HG02885 (cell line): ENCODE data around the gene MUC20.
"Not testable (repeated sequence)": the region's sequence is repeated elsewhere in the genome, so short reads cannot be mapped to it uniquely, and the experiment has no call there.

Experiments
- ATAC-seq: cut with Tn5 transposase; IDR thresholded peaks from one replicate; pipeline ENCODE4 v1.9.1; 2021; ENCODE audit warnings: mild to moderate bottlenecking; ENCODE audit not compliant: unreplicated experiment, poor library complexity

MUC20 gene

DNA sequence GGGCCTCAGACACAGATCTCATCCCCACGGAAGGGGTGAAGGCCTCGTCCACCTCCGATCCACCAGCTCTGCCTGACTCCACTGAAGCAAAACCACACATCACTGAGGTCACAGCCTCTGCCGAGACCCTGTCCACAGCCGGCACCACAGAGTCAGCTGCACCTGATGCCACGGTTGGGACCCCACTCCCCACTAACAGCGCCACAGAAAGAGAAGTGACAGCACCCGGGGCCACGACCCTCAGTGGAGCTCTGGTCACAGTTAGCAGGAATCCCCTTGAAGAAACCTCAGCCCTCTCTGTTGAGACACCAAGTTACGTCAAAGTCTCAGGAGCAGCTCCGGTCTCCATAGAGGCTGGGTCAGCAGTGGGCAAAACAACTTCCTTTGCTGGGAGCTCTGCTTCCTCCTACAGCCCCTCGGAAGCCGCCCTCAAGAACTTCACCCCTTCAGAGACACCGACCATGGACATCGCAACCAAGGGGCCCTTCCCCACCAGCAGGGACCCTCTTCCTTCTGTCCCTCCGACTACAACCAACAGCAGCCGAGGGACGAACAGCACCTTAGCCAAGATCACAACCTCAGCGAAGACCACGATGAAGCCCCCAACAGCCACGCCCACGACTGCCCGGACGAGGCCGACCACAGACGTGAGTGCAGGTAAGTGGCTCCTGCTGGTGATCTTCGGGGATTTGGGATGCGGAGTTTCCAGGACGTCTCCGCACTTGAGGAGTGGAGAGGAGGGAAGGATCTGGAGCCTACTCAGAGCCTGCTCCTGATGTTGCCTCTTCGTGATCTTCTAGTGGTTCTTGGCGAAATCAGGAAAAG lies 5.3 kb downstream of the MUC20 start:
- ATAC-seq: not testable (repeated sequence)

DNA sequence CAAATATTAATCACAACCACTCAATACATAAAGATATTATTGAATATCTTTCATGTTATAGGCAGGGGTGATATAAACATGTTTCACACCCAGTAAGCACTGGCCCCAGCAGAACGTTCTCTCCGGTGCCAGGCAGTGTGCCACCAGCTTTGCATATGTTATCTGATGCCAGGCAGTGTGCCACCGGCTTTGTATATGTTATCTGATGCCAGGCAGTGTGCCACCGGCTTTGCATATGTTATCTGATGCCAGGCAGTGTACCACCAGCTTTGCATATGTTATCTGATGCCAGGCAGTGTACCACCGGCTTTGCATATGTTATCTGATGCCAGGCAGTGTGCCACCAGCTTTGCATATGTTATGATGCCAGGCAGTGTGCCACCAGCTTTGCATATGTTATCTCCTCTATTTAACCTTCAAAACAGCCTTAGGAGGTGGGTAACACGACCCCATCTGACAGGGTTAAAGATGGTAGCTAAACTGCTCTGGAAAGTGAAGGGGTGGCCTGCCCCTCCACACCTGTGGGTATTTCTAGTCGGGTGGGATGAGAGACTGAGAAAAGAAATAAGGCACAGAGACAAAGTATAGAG lies 6.9 kb downstream of the MUC20 start:
- ATAC-seq: no peak

DNA sequence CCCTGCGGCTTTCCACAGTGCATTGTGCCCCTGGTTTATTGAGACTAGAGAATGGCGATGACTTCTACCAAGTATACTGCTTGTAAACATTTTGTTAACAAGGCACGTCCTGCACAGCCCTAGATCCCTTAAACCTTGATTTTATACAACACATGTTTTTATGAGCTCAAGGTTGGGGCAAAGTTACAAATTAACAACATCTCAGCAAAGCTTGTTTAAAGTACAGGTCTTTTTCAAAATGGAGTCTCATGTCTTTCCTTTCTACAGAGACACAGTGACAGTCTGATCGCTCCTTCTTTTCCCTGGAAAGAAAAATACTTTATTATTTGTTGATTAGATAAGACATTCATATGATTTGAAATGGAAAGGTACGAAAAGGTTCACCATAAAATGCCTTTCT lies 8.0 kb downstream of the MUC20 start:
- not testable (repeated sequence) for ATAC-seq

DNA sequence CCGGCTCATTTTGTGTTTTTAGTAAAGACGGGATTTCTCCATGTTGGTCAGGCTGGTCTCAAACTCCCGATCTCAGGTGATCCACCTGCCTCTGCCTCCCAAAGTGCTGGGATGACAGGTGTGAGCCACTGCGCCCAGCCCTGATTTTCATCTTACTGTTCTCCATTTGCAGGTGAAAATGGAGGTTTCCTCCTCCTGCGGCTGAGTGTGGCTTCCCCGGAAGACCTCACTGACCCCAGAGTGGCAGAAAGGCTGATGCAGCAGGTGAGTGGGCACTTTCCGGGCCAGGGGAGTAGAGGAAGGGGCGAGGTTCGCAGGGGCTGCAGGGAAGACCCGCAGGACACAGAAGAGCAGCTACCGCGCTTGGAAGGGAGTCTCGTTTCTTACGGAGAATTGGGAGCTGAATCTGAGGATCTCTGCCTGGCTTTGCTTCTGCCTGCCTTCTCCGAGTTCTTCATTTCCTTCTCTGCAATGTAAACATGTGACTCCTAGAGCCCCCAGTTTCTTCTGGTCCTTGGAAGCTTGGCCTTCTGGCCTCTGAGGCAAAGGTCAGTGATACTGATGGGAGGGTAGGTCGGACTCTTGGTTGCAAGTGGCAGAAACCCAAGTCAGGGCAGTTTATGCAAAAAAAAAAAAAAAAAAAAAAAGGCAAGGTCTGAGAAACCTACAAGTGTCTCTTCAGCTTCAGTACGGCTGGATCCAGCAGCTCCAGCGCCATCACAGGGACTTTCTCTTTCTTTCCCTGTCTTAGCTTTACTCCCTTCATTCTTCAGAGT lies 8.9 kb downstream of the MUC20 start:
- ATAC-seq: no peak

DNA sequence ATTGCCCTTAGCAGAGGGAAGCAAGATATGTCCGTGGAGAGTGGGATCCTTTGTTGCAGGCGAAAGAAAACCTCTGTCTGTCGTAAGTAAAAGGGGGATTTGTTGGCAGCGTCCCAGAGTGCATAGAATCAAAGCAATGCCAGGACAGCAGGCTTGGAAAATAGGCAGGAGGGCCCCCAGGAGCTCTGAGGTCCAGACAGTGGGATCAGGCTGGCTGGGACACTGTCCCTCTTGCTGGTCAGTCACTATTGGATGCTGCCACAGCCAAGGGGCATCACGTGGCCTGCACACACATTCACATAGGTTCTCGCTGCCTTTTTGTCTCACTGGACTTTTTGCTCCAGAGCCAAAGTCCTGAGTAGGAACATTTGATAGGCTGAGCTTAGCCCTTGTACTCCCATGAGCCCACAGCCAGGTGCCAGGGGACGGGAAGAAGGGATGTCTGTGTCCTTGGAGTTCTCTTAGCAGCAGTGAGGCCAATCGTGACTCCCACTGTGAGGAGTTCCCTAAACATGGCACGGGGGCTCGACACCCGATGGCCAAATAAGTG lies 10.7 kb downstream of the MUC20 start:
- no peak for ATAC-seq

DNA sequence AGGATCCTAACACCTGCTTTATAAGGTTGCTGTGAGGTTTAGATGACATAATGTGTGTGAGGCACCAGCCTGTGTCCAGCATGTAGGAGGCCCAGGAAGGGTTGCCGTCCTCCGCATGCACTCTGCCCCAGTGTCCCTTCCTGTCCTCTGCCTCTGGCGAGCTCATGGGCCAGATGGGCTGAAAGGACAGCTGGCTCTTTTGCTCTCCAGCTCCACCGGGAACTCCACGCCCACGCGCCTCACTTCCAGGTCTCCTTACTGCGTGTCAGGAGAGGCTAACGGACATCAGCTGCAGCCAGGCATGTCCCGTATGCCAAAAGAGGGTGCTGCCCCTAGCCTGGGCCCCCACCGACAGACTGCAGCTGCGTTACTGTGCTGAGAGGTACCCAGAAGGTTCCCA lies 12.2 kb downstream of the MUC20 start:
- no peak for ATAC-seq

DNA sequence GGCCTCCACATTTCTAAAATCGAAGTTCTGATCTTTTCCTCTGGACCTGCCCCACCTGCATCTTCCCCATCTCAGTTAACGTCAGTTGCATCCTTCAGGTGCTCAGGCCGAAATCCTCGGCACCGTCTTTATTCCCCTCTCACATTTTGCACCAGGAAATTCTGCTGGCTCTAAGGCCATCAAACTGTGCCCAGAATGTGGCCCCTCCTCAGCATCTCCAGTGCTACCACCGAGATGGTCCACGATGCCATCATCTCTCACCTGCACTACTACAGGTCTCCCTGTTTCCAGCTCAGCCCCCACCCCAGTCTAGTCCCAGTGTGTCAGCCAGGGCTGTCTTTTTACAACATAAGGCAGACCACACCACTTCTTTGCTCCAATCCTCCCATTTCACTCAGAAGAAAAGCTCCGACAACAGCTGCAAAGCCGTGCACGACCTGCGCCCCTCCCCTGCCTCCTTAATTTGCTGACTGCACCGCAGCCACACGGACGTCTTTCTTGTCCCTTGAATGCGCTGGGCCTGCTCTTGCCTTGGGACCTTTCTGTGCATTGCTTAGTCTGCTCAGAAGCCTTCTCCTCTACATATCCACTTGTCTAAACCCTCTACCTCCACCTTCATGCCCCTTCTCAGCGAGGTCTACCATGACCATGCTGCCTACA lies 14.4 kb downstream of the MUC20 start:
- no peak for ATAC-seq

DNA sequence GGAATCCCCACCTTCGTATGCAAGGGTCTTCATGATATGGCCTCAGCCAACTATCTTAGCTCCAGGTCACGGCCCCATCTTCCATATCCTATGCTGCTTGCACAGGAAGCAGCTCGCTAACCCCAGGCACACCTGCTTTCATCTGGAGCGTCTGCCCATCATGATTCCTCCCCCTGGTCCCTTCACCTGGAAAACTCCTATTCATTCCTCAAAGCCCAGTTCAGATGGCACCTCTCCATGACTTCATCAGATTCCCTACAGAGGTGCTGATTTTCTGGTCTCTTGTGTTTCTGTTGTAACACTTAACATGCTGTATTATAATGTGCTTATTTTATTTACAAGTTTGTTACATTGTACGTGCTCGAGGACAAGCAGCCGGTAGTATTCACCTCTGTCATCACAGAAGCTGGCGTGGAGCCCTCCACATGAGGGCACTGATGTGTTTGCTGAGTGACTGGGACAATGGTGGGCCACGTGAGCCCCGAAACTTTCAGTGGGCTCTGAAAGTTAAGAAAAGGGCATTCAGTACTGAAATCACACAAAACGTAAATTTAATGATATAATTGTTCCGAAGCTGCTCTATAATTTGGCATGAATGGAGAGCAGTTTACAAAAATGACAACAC lies 16.2 kb downstream of the MUC20 start:
- ATAC-seq: no peak

DNA sequence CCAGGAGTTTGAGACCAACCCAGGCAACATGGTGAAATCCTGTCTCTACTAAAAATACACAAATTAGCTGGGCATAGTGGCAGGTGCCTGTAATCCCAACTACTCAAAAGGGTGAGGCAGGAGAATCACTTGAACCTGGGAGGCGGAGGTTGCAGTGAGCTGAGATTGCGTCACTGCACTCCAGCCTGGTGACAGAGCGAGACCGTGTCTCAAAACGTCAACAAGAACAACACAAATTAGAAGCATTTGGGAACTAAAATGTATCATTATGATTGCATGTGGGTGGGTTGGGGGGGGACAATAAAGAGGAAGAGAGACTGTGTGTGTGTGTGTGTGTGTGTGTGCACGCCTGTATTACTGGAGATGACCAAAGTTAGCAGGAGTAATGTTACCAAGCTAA lies 17.0 kb downstream of the MUC20 start:
- not testable (repeated sequence) for ATAC-seq

DNA sequence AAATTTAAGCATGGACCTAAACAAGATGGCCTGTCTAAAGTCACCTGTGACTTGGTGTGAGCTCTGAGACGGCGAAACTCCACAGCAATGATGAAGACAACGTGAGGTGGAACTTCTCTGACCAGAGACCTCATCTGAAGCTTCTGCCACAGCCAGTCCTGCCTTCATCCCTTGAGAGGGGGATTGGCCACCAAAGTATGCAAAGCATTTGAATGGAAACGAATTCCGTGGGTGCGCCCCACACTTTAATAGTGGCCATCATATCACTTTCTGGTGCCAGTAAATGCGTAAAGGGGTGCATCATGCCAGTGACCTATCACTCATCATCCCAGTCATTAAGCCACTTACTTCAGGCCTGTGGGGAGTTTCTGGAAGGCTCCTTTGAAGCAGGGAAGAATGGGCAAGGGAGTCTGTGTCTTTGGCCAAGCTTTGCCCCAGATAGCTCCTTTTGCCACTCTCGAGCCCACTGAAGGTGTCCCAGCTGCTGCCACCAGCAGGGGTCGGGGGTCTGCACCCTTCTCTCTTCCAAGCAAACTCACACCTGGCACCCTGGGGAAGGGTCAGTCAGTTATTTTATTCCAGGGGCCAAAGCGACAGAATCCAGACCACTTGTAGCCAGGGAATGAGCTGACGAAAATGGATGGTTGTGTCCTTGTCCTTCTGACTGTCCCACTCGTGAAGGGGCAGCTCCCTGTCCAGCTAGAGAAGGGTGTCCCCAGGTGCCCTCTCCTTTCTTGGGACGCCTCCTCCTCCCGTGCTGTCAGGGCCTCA lies 17.7 kb downstream of the MUC20 start:
- no peak for ATAC-seq

DNA sequence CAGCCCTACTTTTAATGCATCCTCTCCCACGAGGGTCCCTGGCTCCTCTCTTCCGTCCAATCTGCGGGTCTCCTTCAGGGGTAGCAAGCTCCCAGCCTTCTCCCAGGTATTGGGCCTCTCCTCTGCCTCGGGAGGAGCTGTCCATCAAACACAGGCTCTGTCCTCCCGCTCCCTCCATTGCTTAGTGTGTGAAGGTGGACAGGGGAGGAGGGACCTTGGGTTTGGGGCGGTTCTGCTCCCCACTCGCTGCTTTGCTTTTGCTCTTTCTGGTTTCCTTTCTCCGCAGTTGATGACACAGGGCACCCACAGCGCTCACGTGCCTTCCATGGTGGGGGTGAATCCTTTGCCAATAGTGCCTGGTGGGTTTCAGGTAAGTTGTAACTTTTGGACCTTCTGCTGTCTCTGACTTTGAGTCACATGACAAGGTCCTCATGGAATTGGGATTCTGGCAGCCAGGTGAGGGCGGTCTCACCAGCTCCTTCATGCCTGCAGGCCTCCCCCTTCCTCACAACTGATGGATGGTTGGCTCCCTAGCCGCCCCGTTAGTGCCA lies 18.9 kb downstream of the MUC20 start:
- ATAC-seq: no peak

DNA sequence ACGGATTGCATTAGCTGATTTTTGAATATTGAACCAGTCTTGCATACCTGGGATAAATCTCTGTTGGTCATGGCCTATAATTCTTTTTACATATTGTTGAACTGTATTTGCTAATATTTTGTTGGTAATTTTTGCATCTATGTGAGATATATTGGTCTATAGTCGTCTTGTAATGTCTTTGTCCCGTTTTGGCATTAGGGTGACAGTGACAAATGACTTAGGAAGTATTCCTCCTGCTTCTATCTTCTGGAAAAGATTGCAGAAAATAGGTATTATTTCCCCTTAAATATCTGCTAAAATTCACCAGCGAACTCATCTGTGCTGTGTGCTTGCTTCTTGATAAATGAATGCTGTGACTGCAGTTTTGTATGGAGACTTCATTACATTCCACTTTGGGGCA lies 23.7 kb downstream of the MUC20 start:
- no peak for ATAC-seq

DNA sequence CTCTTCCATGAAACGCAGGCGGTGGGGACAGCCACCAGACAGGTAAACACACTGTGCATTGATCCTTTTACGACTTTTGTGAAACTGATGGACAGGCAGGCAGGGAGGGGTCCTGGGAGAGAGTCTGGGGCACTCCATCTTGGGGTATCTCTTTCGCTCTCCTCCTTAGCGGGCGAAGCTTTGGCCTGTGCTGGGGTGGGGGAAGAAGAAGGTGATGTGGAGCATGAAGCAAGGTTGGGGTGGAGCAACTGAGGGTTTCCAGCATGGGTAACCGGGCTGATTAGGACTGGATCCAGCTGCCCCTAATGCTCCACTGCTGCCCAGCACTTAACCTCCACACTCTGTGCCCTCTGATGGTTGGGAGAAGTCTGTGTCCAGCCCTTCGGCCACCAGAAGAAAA lies 25.6 kb downstream of the MUC20 start:
- no peak for ATAC-seq

DNA sequence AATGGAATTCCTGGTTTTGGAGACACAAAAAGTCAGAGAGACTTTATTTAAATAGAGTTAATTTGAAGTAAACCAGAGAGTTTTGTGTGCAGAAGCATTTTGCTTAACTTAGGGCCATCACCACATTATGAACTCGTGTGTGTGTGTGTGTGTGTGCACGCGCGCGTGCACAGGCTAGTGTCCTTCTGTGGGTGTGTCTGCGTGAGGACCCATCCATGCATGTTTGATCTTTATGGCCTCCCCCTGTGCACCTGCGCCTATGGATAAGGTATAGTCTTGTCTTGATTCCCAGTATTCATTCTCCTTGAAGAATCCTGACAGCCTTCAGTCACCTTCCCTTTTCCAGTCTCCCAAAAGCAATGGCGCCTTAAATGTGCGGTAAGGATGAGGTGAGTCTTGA lies 26.0 kb downstream of the MUC20 start:
- no peak for ATAC-seq

DNA sequence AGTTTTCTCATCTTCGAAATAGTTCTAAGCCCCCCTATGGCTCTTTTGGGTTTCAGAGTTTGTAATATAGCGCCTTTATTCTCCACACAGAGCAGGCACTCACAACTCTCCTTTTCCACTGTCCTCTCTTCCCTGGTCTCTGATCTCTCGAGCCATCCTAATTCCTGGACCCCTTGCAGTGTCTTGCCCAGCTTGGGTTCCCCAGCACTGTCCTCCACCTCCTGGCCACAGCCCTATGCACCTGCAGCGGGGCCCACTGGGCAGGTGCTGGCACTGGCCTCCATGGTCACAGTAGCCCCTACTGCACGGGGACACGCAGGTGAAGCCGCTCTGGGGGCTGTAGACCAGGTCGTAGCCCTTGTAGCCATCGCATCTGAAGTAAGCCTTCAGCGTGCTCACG lies 27.9 kb downstream of the MUC20 start:
- no peak for ATAC-seq

DNA sequence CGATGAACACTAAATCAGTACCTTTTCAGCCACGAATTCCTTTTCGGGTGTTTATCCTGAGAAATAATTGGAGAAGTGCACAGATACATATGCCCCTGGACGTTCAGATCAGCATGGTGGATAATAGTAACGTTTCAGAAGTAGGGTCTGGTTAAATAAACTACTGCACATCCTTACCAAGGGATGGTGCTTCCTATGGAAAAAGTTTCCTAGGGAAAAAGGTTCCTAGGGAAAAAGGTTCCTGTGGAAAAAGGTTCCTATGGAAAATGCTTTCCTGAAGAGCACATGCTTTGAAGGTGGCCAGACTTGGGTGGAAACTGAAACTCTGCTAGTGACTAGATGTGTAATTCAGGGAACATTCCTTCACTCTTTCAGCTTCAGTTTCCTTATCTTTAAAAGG lies 28.3 kb downstream of the MUC20 start:
- ATAC-seq: not testable (repeated sequence)

DNA sequence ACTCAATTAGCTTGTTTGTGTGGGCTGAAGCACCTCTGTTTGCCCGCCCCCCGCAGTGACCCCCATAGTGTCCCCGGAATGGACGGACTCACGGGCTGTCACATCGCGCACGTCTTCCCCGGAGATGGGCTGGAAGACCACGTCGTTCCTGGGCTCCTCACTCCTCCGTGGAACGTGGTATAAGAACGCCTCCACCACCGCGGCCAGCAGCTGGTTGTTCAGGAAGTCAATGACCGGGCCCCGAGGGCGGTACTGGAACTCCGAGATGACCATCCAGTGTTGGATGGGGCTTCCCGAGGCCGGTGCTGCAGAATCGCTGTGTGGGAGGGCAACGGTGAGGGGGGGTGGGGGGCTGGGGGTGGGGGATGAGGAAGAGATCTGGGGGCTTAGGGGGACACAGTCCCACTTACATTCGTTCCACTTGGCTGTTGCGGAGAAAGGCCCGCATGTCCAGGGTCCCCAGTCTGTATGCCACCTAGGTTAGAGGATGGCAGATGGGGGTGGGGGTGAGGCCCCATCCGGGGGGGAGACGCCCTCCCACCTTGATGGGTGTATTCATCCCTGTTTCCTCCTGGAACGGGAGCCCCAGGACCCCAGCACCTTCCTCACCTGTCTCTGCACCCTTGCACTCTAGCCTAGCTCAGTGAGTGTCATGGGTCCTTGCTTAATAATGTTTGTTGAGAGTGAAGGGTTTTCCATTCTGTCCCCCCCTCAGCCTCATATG lies 30.2 kb downstream of the MUC20 start:
- no peak for ATAC-seq

DNA sequence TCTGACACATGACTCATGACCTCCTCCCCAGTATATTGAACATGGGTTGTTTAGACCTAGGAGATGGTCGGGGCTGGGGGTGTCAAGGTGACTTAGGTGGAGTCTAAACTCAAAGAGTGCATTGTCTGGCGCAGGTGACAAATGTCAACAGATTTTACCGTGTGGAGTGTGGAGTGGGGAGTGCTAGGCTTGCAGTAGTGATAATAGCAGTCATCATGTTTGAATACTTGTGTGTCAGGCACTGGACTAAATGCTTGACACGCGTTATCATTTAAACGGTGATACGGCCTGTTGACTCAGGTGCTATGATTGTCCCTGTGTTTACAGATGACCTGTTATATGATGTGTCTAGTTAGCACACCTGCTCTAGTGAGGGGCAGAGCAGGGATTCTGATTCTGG lies 30.8 kb downstream of the MUC20 start:
- ATAC-seq: no peak
